ENCODE results near the gene FOLR3. TPM values are rescaled to one million over a fixed set of nuclear protein-coding genes. Genes with fewer than 3 reads are reported as not detected.

FOLR3 gene
- total and polyA plus RNA-seq, 9 of the 15 experiments (the other 6 are each of a cell fraction or from before 2014, with no cell fraction given): not detected

GRCh38 chr11:72091292-72091691, 44.2 kb upstream of the FOLR3 start (continued):
- TF ChIP-seq BCLAF1 (IDR thresholded peaks at IDR 0.05; ENCODE audit: borderline replicate concordance in 1 of 2, control insufficient read depth in 1 of 2, low read depth in 2 of 2, low read length in 1 of 2) (no peak), ZNF707 (CRISPR knock-in tag; conservative IDR thresholded peaks at IDR 0.05) (no peak), BMI1 (IDR thresholded peaks at IDR 0.05; ENCODE audit: low read length) (no peak), SIN3B (IDR thresholded peaks at IDR 0.05; ENCODE audit: low read depth) (no peak), ZNF76 (CRISPR knock-in tag; IDR thresholded peaks at IDR 0.05; ENCODE audit: borderline replicate concordance) (no peak), ZFP1 (CRISPR knock-in tag; IDR thresholded peaks at IDR 0.05) (no peak), HOXB6 (CRISPR knock-in tag; IDR thresholded peaks at IDR 0.05; ENCODE audit: borderline replicate concordance) (no peak), ETS2 (tag; IDR thresholded peaks at IDR 0.05; ENCODE audit: borderline replicate concordance, poor library complexity, severe bottlenecking) (no peak)
- TF ChIP-seq, protein P1, sequence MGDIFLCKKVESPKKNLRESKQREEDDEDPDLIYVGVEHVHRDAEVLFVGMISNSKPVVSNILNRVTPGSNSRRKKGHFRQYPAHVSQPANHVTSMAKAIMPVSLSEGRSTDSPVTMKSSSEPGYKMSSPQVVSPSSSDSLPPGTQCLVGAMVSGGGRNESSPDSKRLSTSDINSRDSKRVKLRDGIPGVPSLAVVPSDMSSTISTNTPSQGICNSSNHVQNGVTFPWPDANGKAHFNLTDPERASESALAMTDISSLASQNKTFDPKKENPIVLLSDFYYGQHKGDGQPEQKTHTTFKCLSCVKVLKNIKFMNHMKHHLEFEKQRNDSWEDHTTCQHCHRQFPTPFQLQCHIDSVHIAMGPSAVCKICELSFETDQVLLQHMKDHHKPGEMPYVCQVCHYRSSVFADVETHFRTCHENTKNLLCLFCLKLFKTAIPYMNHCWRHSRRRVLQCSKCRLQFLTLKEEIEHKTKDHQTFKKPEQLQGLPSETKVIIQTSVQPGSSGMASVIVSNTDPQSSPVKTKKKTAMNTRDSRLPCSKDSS (IDR thresholded peaks at IDR 0.05; ENCODE audit: low read depth, partially characterized antibody): no peak
- TF ChIP-seq, protein P2, sequence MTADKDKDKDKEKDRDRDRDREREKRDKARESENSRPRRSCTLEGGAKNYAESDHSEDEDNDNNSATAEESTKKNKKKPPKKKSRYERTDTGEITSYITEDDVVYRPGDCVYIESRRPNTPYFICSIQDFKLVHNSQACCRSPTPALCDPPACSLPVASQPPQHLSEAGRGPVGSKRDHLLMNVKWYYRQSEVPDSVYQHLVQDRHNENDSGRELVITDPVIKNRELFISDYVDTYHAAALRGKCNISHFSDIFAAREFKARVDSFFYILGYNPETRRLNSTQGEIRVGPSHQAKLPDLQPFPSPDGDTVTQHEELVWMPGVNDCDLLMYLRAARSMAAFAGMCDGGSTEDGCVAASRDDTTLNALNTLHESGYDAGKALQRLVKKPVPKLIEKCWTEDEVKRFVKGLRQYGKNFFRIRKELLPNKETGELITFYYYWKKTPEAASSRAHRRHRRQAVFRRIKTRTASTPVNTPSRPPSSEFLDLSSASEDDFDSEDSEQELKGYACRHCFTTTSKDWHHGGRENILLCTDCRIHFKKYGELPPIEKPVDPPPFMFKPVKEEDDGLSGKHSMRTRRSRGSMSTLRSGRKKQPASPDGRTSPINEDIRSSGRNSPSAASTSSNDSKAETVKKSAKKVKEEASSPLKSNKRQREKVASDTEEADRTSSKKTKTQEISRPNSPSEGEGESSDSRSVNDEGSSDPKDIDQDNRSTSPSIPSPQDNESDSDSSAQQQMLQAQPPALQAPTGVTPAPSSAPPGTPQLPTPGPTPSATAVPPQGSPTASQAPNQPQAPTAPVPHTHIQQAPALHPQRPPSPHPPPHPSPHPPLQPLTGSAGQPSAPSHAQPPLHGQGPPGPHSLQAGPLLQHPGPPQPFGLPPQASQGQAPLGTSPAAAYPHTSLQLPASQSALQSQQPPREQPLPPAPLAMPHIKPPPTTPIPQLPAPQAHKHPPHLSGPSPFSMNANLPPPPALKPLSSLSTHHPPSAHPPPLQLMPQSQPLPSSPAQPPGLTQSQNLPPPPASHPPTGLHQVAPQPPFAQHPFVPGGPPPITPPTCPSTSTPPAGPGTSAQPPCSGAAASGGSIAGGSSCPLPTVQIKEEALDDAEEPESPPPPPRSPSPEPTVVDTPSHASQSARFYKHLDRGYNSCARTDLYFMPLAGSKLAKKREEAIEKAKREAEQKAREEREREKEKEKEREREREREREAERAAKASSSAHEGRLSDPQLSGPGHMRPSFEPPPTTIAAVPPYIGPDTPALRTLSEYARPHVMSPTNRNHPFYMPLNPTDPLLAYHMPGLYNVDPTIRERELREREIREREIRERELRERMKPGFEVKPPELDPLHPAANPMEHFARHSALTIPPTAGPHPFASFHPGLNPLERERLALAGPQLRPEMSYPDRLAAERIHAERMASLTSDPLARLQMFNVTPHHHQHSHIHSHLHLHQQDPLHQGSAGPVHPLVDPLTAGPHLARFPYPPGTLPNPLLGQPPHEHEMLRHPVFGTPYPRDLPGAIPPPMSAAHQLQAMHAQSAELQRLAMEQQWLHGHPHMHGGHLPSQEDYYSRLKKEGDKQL (CRISPR knock-in tag; IDR thresholded peaks at IDR 0.05; ENCODE audit: borderline replicate concordance): no peak
- TF ChIP-seq, protein P3, sequence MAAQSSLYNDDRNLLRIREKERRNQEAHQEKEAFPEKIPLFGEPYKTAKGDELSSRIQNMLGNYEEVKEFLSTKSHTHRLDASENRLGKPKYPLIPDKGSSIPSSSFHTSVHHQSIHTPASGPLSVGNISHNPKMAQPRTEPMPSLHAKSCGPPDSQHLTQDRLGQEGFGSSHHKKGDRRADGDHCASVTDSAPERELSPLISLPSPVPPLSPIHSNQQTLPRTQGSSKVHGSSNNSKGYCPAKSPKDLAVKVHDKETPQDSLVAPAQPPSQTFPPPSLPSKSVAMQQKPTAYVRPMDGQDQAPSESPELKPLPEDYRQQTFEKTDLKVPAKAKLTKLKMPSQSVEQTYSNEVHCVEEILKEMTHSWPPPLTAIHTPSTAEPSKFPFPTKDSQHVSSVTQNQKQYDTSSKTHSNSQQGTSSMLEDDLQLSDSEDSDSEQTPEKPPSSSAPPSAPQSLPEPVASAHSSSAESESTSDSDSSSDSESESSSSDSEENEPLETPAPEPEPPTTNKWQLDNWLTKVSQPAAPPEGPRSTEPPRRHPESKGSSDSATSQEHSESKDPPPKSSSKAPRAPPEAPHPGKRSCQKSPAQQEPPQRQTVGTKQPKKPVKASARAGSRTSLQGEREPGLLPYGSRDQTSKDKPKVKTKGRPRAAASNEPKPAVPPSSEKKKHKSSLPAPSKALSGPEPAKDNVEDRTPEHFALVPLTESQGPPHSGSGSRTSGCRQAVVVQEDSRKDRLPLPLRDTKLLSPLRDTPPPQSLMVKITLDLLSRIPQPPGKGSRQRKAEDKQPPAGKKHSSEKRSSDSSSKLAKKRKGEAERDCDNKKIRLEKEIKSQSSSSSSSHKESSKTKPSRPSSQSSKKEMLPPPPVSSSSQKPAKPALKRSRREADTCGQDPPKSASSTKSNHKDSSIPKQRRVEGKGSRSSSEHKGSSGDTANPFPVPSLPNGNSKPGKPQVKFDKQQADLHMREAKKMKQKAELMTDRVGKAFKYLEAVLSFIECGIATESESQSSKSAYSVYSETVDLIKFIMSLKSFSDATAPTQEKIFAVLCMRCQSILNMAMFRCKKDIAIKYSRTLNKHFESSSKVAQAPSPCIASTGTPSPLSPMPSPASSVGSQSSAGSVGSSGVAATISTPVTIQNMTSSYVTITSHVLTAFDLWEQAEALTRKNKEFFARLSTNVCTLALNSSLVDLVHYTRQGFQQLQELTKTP (IDR thresholded peaks at IDR 0.05; ENCODE audit: low read depth in 1 of 2, partially characterized antibody in 2 of 2): no peak
